Neural cell (in vitro differentiated cells): Measurements from ENCODE around the gene MXD3. TPM values are rescaled to one million over a fixed set of nuclear protein-coding genes. Genes with fewer than 3 reads are reported as not detected.

Source experiments
- H2AFZ ChIP-seq: fragments of 200-600, 300-800 bp; sonication (generic), shearing (Covaris generic); 2 replicates; pipeline ENCODE4 v1.6.0; 2014; ENCODE audit warnings: low read depth, mild to moderate bottlenecking, antibody characterized with exemption, low read length, moderate library complexity
- H3F3A ChIP-seq: fragments of 200-600 bp; shearing (Covaris generic); 2 replicates; pipeline ENCODE4 v1.6.1; 2016; ENCODE audit warnings: mild to moderate bottlenecking, moderate library complexity, mixed read lengths, antibody characterized with exemption, low read length; ENCODE audit not compliant: insufficient read depth, poor library complexity, severe bottlenecking
- H3K27ac ChIP-seq: fragments of 200-600, 300-800 bp; sonication (generic), shearing (Covaris generic); 2 replicates; pipeline ENCODE4 v1.5.1; 2014; ENCODE audit warnings: mild to moderate bottlenecking, low read length, moderate library complexity
- H3K27me3 ChIP-seq: fragments of 300-800, 200-600 bp; sonication (generic), shearing (Covaris generic); 2 replicates; pipeline ENCODE4 v1.6.0; 2014; ENCODE audit warnings: mild to moderate bottlenecking, low read depth, low read length, moderate library complexity; ENCODE audit not compliant: insufficient read depth
- H3K36me3 ChIP-seq: fragments of 300-800, 200-600 bp; sonication (generic), shearing (Covaris generic); 2 replicates; pipeline ENCODE4 v1.5.1; 2014; ENCODE audit warnings: mild to moderate bottlenecking, antibody characterized with exemption, low read length, moderate library complexity; ENCODE audit not compliant: insufficient read depth
- H3K4me2 ChIP-seq: fragments of 300-800, 200-600 bp; sonication (generic), shearing (Covaris generic); 2 replicates; pipeline ENCODE4 v1.6.0; 2014; ENCODE audit warnings: mild to moderate bottlenecking, low read length
- H3K4me3 ChIP-seq: fragments of 300-800, 200-600 bp; sonication (generic), shearing (Covaris generic); 2 replicates; pipeline ENCODE4 v1.5.1; 2014; ENCODE audit warnings: mild to moderate bottlenecking, low read length, moderate library complexity
- H3K79me2 ChIP-seq: fragments of 200-600 bp; shearing (Covaris generic); replicated peaks from 2 replicates; pipeline ENCODE4 v1.6.0; 2014; ENCODE audit warnings: mild to moderate bottlenecking, low read length, moderate library complexity; ENCODE audit not compliant: insufficient read depth
- H3K9ac ChIP-seq: fragments of 300-800, 200-600 bp; sonication (generic), shearing (Covaris generic); 2 replicates; pipeline ENCODE4 v1.6.1; 2016; ENCODE audit warnings: mild to moderate bottlenecking, low read length, mixed read lengths
- H3K9me2 ChIP-seq: fragments of 200-600 bp; shearing (Covaris generic); 2 replicates; pipeline ENCODE4 v1.6.1; 2016; ENCODE audit warnings: mild to moderate bottlenecking, low read length, mixed read lengths; ENCODE audit not compliant: insufficient read depth
- H3K9me3 ChIP-seq: fragments of 200-600, 300-800 bp; sonication (generic), shearing (Covaris generic); 2 replicates; pipeline ENCODE4 v1.6.1; 2016; ENCODE audit warnings: mild to moderate bottlenecking, mixed run types, low read length, moderate library complexity, mixed read lengths
- H4K20me1 ChIP-seq: fragments of 200-600 bp; shearing (Covaris generic); 2 replicates; pipeline ENCODE4 v1.6.1; 2016; ENCODE audit warnings: mild to moderate bottlenecking, mixed run types; ENCODE audit not compliant: insufficient read depth
- EP300 ChIP-seq: fragments of 450-650 bp; conservative IDR thresholded peaks from 2 replicates; pipeline ENCODE4 v1.6.1; 2014; ENCODE audit warnings: antibody characterized with exemption, mild to moderate bottlenecking, moderate library complexity; ENCODE audit not compliant: poor library complexity, severe bottlenecking
- EZH2 ChIP-seq: fragments of 200-600, 300-800 bp; shearing (Covaris generic), sonication (generic); IDR thresholded peaks from 2 replicates; pipeline ENCODE4 v1.6.1; 2014; ENCODE audit warnings: antibody characterized with exemption, low read length, borderline replicate concordance, mild to moderate bottlenecking; ENCODE audit not compliant: insufficient read depth, poor library complexity, severe bottlenecking
- MXI1 ChIP-seq: fragments of 450-650 bp; conservative IDR thresholded peaks from 2 replicates; pipeline ENCODE4 v1.6.1; 2014; ENCODE audit warnings: antibody characterized with exemption, mild to moderate bottlenecking; ENCODE audit not compliant: poor library complexity, severe bottlenecking
- POLR2AphosphoS5 ChIP-seq: IDR thresholded peaks from 2 replicates; pipeline ENCODE4 v1.6.1; 2012
- RAD21 ChIP-seq: fragments of 450-650 bp; conservative IDR thresholded peaks from 2 replicates; pipeline ENCODE4 v1.6.1; 2014; ENCODE audit warnings: antibody characterized with exemption, mild to moderate bottlenecking, moderate library complexity
- REST ChIP-seq: IDR thresholded peaks from 2 replicates; pipeline ENCODE4 v1.6.1; 2012; ENCODE audit warnings: borderline replicate concordance
- SMC3 ChIP-seq: fragments of 450-650 bp; conservative IDR thresholded peaks from 2 replicates; pipeline ENCODE4 v1.6.1; 2014; ENCODE audit warnings: antibody characterized with exemption, mild to moderate bottlenecking, moderate library complexity; ENCODE audit not compliant: poor library complexity
- TAF1 ChIP-seq: IDR thresholded peaks from 2 replicates; pipeline ENCODE4 v1.6.1; 2012; ENCODE audit warnings: low read depth
- polyA plus RNA-seq: library from polyadenylated mRNA; depleted of rRNA; stranded (reverse); fragments of >200 nt; gene quantifications from 2 replicates; pipeline ENCODE4 v1.2.3, GENCODE V29; 2014
- TF ChIP-seq, protein P1 (sequence below): fragments of 450-650 bp; IDR thresholded peaks from 2 replicates; pipeline ENCODE4 v1.5.1; 2014; ENCODE audit warnings: antibody characterized with exemption, mild to moderate bottlenecking, moderate library complexity; ENCODE audit not compliant: poor library complexity, severe bottlenecking

MXD3 gene
- polyA plus RNA-seq, 1 donor from 2014 or later = 9.3 TPM

DNA sequence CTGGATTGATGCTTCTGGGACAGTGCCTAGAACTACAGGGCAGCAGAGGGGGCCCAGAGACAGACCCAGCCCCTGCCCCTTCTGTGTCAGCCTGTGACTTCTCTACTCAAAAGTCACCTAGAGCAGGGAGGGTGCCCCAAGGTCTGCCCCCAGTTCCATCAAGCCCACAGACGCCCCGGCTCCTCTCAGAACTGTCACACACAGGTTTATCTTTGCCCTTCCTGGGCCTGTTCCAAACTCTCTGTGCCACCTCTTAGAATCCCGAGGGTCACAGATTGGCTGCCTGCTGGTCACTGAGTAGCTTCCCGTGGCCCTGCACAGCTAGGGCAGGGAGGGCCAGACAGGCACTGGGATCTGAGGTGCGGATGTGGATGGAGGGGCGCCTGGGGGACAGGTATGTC, 47.8 kb upstream of the MXD3 start:
- Histone ChIP-seq H2AFZ (peak overlapping the region; percentile 4), H3K9me3 (no peaks in the 10 kb centered on the region), H3K9me2 (no peaks in the 10 kb centered on the region), H3K4me2 (peak overlapping the region; percentile 51), H3F3A (no peaks in the 10 kb centered on the region), H3K79me2 (no peaks in the 10 kb centered on the region), H4K20me1 (no peaks in the 10 kb centered on the region), H3K36me3 (no peaks in the 10 kb centered on the region), H3K27me3 (peaks cover 4% of the 10 kb centered on the region), H3K27ac (peak overlapping the region; percentile 93), H3K9ac (peak overlapping the region; percentile 61), H3K4me3 (peak overlapping the region; percentile 45)
- no peak for TF ChIP-seq MXI1
- TF ChIP-seq TAF1 = no peak
- TF ChIP-seq, protein P1, sequence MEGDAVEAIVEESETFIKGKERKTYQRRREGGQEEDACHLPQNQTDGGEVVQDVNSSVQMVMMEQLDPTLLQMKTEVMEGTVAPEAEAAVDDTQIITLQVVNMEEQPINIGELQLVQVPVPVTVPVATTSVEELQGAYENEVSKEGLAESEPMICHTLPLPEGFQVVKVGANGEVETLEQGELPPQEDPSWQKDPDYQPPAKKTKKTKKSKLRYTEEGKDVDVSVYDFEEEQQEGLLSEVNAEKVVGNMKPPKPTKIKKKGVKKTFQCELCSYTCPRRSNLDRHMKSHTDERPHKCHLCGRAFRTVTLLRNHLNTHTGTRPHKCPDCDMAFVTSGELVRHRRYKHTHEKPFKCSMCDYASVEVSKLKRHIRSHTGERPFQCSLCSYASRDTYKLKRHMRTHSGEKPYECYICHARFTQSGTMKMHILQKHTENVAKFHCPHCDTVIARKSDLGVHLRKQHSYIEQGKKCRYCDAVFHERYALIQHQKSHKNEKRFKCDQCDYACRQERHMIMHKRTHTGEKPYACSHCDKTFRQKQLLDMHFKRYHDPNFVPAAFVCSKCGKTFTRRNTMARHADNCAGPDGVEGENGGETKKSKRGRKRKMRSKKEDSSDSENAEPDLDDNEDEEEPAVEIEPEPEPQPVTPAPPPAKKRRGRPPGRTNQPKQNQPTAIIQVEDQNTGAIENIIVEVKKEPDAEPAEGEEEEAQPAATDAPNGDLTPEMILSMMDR = no peak
- no peak for TF ChIP-seq POLR2AphosphoS5
- no peak for TF ChIP-seq EP300
- no peak for TF ChIP-seq REST
- TF ChIP-seq EZH2 = no peak
- no peak for TF ChIP-seq SMC3
- no peak for TF ChIP-seq RAD21

- peaks cover 3% of the 10 kb centered on the region for H3K27me3 ChIP-seq
- H3K36me3 ChIP-seq = no peaks in the 10 kb centered on the region
- no peak overlapping the region for H3K27ac ChIP-seq
- H3K9me3 ChIP-seq = no peaks in the 10 kb centered on the region
- H3F3A ChIP-seq = no peaks in the 10 kb centered on the region
- H3K79me2 ChIP-seq = no peaks in the 10 kb centered on the region
- H3K4me2 ChIP-seq = no peak overlapping the region
- H4K20me1 ChIP-seq = no peaks in the 10 kb centered on the region
- H2AFZ ChIP-seq = no peak overlapping the region
- no peak for TF ChIP-seq SMC3
- no peak for TF ChIP-seq RAD21
- H3K4me3 ChIP-seq = no peak overlapping the region
- no peak overlapping the region for H3K9ac ChIP-seq
- no peaks in the 10 kb centered on the region for H3K9me2 ChIP-seq
Observed at GRCh38 chr5:177358370-177358819, 46.7 kb upstream of the MXD3 start.
